HepG2 (cell line): ENCODE results near the gene KCNMA1. TPM values are rescaled to one million over a fixed set of nuclear protein-coding genes. Genes with fewer than 3 reads are reported as not detected.

Experiments
- ATAC-seq: fragments of 200-7000 bp; cut with Tn5 transposase; 3 replicates; pipeline ENCODE4 v1.9.1; 2020; ENCODE audit warnings: mild to moderate bottlenecking, moderate library complexity
- BruUV-seq: library from RNA; stranded (reverse); fragments of 400-500 nt; replicated peaks from 2 replicates; lab custom pipeline; 2021; lab: Mats Ljungman, UMichigan
- CTCF ChIA-PET: fragments of 300-600 bp; formaldehyde crosslinking; extraction: SDS; loops from one replicate; lab custom pipeline; 2021; ENCODE audit warnings: low total read pairs, inconsistent platforms, low intra/inter-chr PET ratio; lab: Yijun Ruan, JAX
- POLR2A ChIA-PET: fragments of 350-600 bp; sonication (Branson Sonifier 250); formaldehyde crosslinking; loops from one replicate; lab custom pipeline; 2020; ENCODE audit warnings: antibody characterized with exemption, inconsistent platforms; lab: Yijun Ruan, JAX
- DNase-seq: peaks from one replicate; pipeline ENCODE4 v3.0.0-alpha.2; 2015; ENCODE audit warnings: low spot score
- FAIRE-seq: peaks from 3 replicates; lab custom pipeline; 2011; peaks lifted over from hg19 to GRCh38; lab: Jason Lieb, UNC
- H2AFZ ChIP-seq: one replicate; pipeline ENCODE4 v1.6.1; 2011; ENCODE audit warnings: low read length, inconsistent platforms
- H3K27ac ChIP-seq: fragments of 300-600 bp; 3 replicates; pipeline ENCODE4 v1.8.0; 2011; ENCODE audit warnings: mixed run types, mild to moderate bottlenecking, mixed read lengths, low read length, inconsistent platforms; ENCODE audit not compliant: insufficient read depth; ENCODE audit errors: extremely low read length
- H3K27me3 ChIP-seq, 2 experiments: fragments of 200-600 bp in 1 of 2; 2 replicates in 1 of 2; 3 replicates in 1 of 2; pipeline versions ENCODE4 v1.6.0 to v1.8.0; 2011; ENCODE audit warnings: low read length in 2 of 2, mild to moderate bottlenecking in 2 of 2, moderate library complexity in 2 of 2, inconsistent platforms in 1 of 2; ENCODE audit not compliant: insufficient read depth in 2 of 2, control insufficient read depth in 1 of 2
- H3K36me3 ChIP-seq, 2 experiments: fragments of 200-600 bp in 1 of 2; replicated peaks in 1 of 2; 2 replicates in 1 of 2; 3 replicates in 1 of 2; pipeline versions ENCODE4 v1.5.1 to v1.8.0; 2011; ENCODE audit warnings: low read length in 2 of 2, inconsistent platforms in 1 of 2; ENCODE audit not compliant: insufficient read depth in 2 of 2, control insufficient read depth in 1 of 2
- H3K4me1 ChIP-seq: 2 replicates; pipeline ENCODE4 v1.5.1; 2012; ENCODE audit warnings: low read length, inconsistent platforms; ENCODE audit not compliant: insufficient read depth
- H3K4me2 ChIP-seq: 2 replicates; pipeline ENCODE4 v1.6.0; 2011; ENCODE audit warnings: low read depth, low read length, inconsistent platforms
- H3K4me3 ChIP-seq, 3 experiments: fragments of 200-600 bp in 1 of 3; sonication (generic), shearing (Covaris generic) in 1 of 3; replicated peaks in 1 of 3; 2 replicates each; pipeline ENCODE4 v1.5.1; 2011 to 2016; ENCODE audit warnings: low read length in 3 of 3, inconsistent platforms in 2 of 3, low read depth in 2 of 3, mild to moderate bottlenecking in 2 of 3, control low read depth in 1 of 3, mixed read lengths in 1 of 3; ENCODE audit not compliant: insufficient read depth in 1 of 3
- H3K79me2 ChIP-seq: one replicate; pipeline ENCODE4 v1.6.1; 2011; ENCODE audit warnings: low read length, inconsistent platforms; ENCODE audit not compliant: insufficient read depth
- H3K9ac ChIP-seq: 2 replicates; pipeline ENCODE4 v1.6.0; 2011; ENCODE audit warnings: mild to moderate bottlenecking, low read depth, low read length, inconsistent platforms; ENCODE audit not compliant: insufficient read depth
- H3K9me3 ChIP-seq: 2 replicates; pipeline ENCODE4 v1.5.1; 2012; ENCODE audit warnings: mild to moderate bottlenecking, low read length
- H4K20me1 ChIP-seq: 2 replicates; pipeline ENCODE4 v1.6.0; 2011; ENCODE audit warnings: inconsistent platforms, mild to moderate bottlenecking, low read length, moderate library complexity; ENCODE audit not compliant: insufficient read depth
- NR3C1 ChIP-seq: sonication (generic); formaldehyde crosslinking; IDR thresholded peaks from 2 replicates; pipeline ENCODE4 v1.4.0; 2020; ENCODE audit warnings: missing genetic modification reagents
- ZNF530 ChIP-seq: sonication (generic); formaldehyde crosslinking; IDR thresholded peaks from 2 replicates; pipeline ENCODE4 v1.5.0; 2020; ENCODE audit warnings: low read depth, mild to moderate bottlenecking, missing genetic modification reagents
- ZNF607 ChIP-seq: sonication (generic); formaldehyde crosslinking; IDR thresholded peaks from 2 replicates; pipeline ENCODE4 v1.5.1; 2020; ENCODE audit warnings: missing genetic modification reagents, mild to moderate bottlenecking, borderline replicate concordance
- WGBS: methylation state at CpG from one replicate; pipeline ENCODE4 v1.1.6; 2017; ENCODE audit warnings: low lambda C conversion rate; 5-methylcytosine and 5-hydroxymethylcytosine counted together
- in situ Hi-C: cut with HindIII; loops from 2 replicates; pipeline ENCODE4 v1.10.0; 2017; ENCODE audit warnings: low pct_unique_long_range_greater_than_20kb; ENCODE audit not compliant: extremely low pct_ligation_motif_present
- intact Hi-C: fragments of 100-400 bp; cut with micrococcal nuclease; formaldehyde crosslinking; loops from one replicate; pipeline ENCODE4 v1.10.0; 2022; ENCODE audit not compliant: unreplicated experiment
- polyA plus RNA-seq, 8 experiments: library from polyadenylated mRNA; depleted of rRNA in 3 of 8; stranded (reverse) in 7 of 8; unstranded in 1 of 8; fragments of >200 nt; fragmentation: Illumina TruSeq in 4 of 8; extraction: Trizol in 4 of 8; gene quantifications; 2 replicates each; pipeline versions ENCODE4 v1.2.1 to v1.2.3, GENCODE V29; 2011 to 2016; ENCODE audit warnings: low read depth in 4 of 8, missing spikeins in 1 of 8, mixed read lengths in 1 of 8; ENCODE audit not compliant: insufficient read depth in 1 of 8
- total RNA-seq, 5 experiments: library from RNA; depleted of rRNA; stranded (reverse); fragments of >200 nt; fragmentation: Illumina TruSeq; extraction: Trizol; gene quantifications; 2 replicates each; pipeline ENCODE4 v1.2.3, GENCODE V29; 2016; ENCODE audit warnings: low read depth in 1 of 5
- TF ChIP-seq, protein P1 (sequence below): sonication (generic); formaldehyde crosslinking; IDR thresholded peaks from 2 replicates; pipeline ENCODE4 v1.4.0; 2020; ENCODE audit warnings: missing genetic modification reagents, borderline replicate concordance

Gene KCNMA1
- total and polyA plus RNA-seq, 2 of the 13 experiments (the other 11 are each of a cell fraction or from before 2014, with no cell fraction given) = 0.02 TPM; not detected in 1

DNA sequence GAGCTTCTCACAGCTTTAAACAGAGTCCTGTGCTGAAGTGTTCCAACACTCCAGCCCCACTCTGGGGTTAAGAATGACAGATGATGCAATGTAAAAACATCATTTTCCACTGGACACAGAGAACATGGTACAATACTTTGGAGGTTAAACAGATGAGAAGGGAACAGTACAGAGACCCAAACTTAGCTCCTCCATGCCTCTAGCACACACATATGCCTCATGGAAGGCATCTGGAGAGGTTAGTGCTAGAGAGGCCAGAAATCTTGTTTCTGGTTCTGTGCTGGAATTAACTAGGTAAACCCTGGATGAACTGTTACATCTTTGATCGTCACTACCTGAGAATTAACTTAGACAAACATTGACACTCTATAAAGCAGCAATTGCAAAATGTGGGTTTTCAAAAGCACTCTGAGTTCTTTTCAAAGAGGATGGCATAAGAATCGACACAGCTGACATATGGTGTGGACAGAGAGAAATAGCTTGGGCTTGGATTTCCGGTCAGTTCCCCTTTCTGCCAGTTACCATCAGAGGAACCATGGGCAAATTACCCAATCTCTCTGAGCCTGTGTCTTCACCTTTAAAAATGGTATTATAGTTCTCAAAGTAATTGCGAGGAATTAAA, 81.9 kb downstream of the KCNMA1 start (continued):
- no peak for TF ChIP-seq ZNF530 (CRISPR knock-in tag)
- TF ChIP-seq ZNF607 = no peak
- TF ChIP-seq NR3C1 = no peak

- DNase-seq (no peak), FAIRE-seq (no peak), ATAC-seq (no peak)
- Histone ChIP-seq H3K4me2 (no peak overlapping the region), H3K27me3 (0 out of 5 replicates have a peak, but pooled peaks cover 0 to 6% of the 10 kb centered on the region in 2 experiments), H3K4me1 (no peaks in the 10 kb centered on the region), H3K9me3 (no peaks in the 10 kb centered on the region), H3K9ac (no peak overlapping the region), H3K4me3 (no peak overlapping the region), H2AFZ (no peak overlapping the region), H3K36me3 (no peaks in the 10 kb centered on the region), H3K27ac (no peak overlapping the region), H4K20me1 (no peaks in the 10 kb centered on the region), H3K79me2 (no peaks in the 10 kb centered on the region)
- WGBS = 30% methylated on average over 7 of the region's 7 CpGs
- no TSS peak for BruUV-seq
- in situ Hi-C loops = no loop called here
- ChIA-PET POLR2A (no interaction called here), CTCF (no interaction called here)
- TF ChIP-seq, protein P1, sequence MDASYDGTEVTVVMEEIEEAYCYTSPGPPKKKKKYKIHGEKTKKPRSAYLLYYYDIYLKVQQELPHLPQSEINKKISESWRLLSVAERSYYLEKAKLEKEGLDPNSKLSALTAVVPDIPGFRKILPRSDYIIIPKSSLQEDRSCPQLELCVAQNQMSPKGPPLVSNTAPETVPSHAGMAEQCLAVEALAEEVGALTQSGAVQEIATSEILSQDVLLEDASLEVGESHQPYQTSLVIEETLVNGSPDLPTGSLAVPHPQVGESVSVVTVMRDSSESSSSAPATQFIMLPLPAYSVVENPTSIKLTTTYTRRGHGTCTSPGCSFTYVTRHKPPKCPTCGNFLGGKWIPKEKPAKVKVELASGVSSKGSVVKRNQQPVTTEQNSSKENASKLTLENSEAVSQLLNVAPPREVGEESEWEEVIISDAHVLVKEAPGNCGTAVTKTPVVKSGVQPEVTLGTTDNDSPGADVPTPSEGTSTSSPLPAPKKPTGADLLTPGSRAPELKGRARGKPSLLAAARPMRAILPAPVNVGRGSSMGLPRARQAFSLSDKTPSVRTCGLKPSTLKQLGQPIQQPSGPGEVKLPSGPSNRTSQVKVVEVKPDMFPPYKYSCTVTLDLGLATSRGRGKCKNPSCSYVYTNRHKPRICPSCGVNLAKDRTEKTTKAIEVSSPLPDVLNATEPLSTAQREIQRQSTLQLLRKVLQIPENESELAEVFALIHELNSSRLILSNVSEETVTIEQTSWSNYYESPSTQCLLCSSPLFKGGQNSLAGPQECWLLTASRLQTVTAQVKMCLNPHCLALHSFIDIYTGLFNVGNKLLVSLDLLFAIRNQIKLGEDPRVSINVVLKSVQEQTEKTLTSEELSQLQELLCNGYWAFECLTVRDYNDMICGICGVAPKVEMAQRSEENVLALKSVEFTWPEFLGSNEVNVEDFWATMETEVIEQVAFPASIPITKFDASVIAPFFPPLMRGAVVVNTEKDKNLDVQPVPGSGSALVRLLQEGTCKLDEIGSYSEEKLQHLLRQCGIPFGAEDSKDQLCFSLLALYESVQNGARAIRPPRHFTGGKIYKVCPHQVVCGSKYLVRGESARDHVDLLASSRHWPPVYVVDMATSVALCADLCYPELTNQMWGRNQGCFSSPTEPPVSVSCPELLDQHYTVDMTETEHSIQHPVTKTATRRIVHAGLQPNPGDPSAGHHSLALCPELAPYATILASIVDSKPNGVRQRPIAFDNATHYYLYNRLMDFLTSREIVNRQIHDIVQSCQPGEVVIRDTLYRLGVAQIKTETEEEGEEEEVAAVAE = no peak
- intact Hi-C loops = no loop called here
These were observed 82.6 kb downstream of the KCNMA1 start for GRCh38 chr10:77554996-77555397.
